Endothelial cell of umbilical vein (primary cell): Measurements from ENCODE around the gene SH3PXD2A. TPM values are rescaled to one million over a fixed set of nuclear protein-coding genes. Genes with fewer than 3 reads are reported as not detected.

ENCODE experiments used
- BruUV-seq: library from RNA; stranded (reverse); fragments of 400-500 nt; replicated peaks from 2 replicates; lab custom pipeline; 2021; lab: Mats Ljungman, UMichigan
- CTCF ChIA-PET: fragments of 300-600, 350-600 bp; sonication (Branson Sonifier 250); formaldehyde crosslinking; loops from one replicate; lab custom pipeline; 2021; ENCODE audit warnings: antibody characterized with exemption, inconsistent platforms; lab: Charles Lee
- POLR2A ChIA-PET: fragments of 300-600, 350-600 bp; sonication (Branson Sonifier 250); formaldehyde crosslinking; loops from one replicate; lab custom pipeline; 2021; ENCODE audit warnings: antibody characterized with exemption, inconsistent platforms; lab: Charles Lee
- DNase-seq: peaks from one replicate; pipeline ENCODE4 v3.0.0-alpha.2; 2011; ENCODE audit warnings: low read depth, low spot score
- FAIRE-seq: peaks from 2 replicates; lab custom pipeline; 2011; peaks lifted over from hg19 to GRCh38; lab: Jason Lieb, UNC
- H2AFZ ChIP-seq: 2 replicates; pipeline ENCODE4 v1.6.0; 2012; ENCODE audit warnings: low read depth, low read length, control low read depth, inconsistent platforms
- H3K27ac ChIP-seq: 2 replicates; pipeline ENCODE4 v1.5.1; 2011; ENCODE audit warnings: low read depth, mild to moderate bottlenecking, control low read depth, low read length, moderate library complexity; ENCODE audit not compliant: insufficient read depth
- H3K27me3 ChIP-seq, 2 experiments: 2 replicates each; pipeline versions ENCODE4 v1.6.0 to v1.6.1; 2011; ENCODE audit warnings: low read length in 2 of 2, mixed read lengths in 1 of 2; ENCODE audit not compliant: control insufficient read depth in 2 of 2, insufficient read depth in 2 of 2
- H3K36me3 ChIP-seq, 2 experiments: 2 replicates in 1 of 2; 3 replicates in 1 of 2; pipeline ENCODE4 v1.5.1; 2011; ENCODE audit warnings: low read length in 2 of 2, mild to moderate bottlenecking in 1 of 2, moderate library complexity in 1 of 2; ENCODE audit not compliant: control insufficient read depth in 2 of 2, insufficient read depth in 2 of 2; ENCODE audit errors: extremely low read depth in 1 of 2
- H3K4me1 ChIP-seq: 3 replicates; pipeline ENCODE4 v1.5.1; 2011; ENCODE audit warnings: mild to moderate bottlenecking, low read length; ENCODE audit not compliant: control insufficient read depth, insufficient read depth; ENCODE audit errors: extremely low read depth
- H3K4me2 ChIP-seq: 2 replicates; pipeline ENCODE4 v1.6.1; 2011; ENCODE audit warnings: low read length, control low read depth, mixed read lengths; ENCODE audit not compliant: insufficient read depth
- H3K4me3 ChIP-seq, 3 experiments: fragments of 200-600 bp in 1 of 3; sonication (generic), shearing (Covaris generic) in 1 of 3; replicated peaks in 1 of 3; 2 replicates each; pipeline ENCODE4 v1.5.1; 2011 to 2016; ENCODE audit warnings: control low read depth in 3 of 3, low read length in 3 of 3, mild to moderate bottlenecking in 2 of 3, inconsistent platforms in 1 of 3, low read depth in 1 of 3, moderate library complexity in 1 of 3; ENCODE audit not compliant: insufficient read depth in 1 of 3
- H3K79me2 ChIP-seq: 2 replicates; pipeline ENCODE4 v1.6.0; 2012; ENCODE audit warnings: low read length, inconsistent platforms; ENCODE audit not compliant: control insufficient read depth, insufficient read depth
- H3K9ac ChIP-seq: replicated peaks from 2 replicates; pipeline ENCODE3; 2011; ENCODE audit warnings: low read length, control low read depth; ENCODE audit not compliant: insufficient read depth; ENCODE audit errors: extremely low read depth
- H3K9me1 ChIP-seq: replicated peaks from 3 replicates; pipeline ENCODE4 v1.6.0; 2011; ENCODE audit warnings: mild to moderate bottlenecking, low read length; ENCODE audit not compliant: control insufficient read depth, insufficient read depth; ENCODE audit errors: extremely low read depth
- H3K9me3 ChIP-seq: replicated peaks from 2 replicates; pipeline ENCODE4 v1.5.1; 2012; ENCODE audit warnings: low read length, inconsistent platforms; ENCODE audit not compliant: control insufficient read depth, insufficient read depth
- H4K20me1 ChIP-seq: replicated peaks from 2 replicates; pipeline ENCODE3; 2011; ENCODE audit warnings: mild to moderate bottlenecking, low read length; ENCODE audit not compliant: control insufficient read depth, insufficient read depth; ENCODE audit errors: extremely low read depth
- EZH2 ChIP-seq: IDR thresholded peaks from 2 replicates; pipeline ENCODE4 v1.6.1; 2012; ENCODE audit warnings: borderline replicate concordance, low read depth, mild to moderate bottlenecking, moderate library complexity, low read length, inconsistent platforms; ENCODE audit not compliant: severe bottlenecking
- FOS ChIP-seq: IDR thresholded peaks from 2 replicates; pipeline ENCODE4 v1.6.1; 2011; ENCODE audit warnings: mild to moderate bottlenecking, low read length, moderate library complexity, borderline replicate concordance; ENCODE audit not compliant: insufficient read depth
- JUN ChIP-seq: IDR thresholded peaks from 2 replicates; pipeline ENCODE4 v1.6.1; 2011; ENCODE audit warnings: borderline replicate concordance, low read depth; ENCODE audit not compliant: insufficient read length, insufficient read depth
- dilution Hi-C: fragments of 300-500 bp; cut with MboI; formaldehyde crosslinking; loops from one replicate; pipeline ENCODE4 v1.15.0; 2019; ENCODE audit warnings: low sequenced_read_pairs; ENCODE audit not compliant: extremely low pct_ligation_motif_present
- intact Hi-C: fragments of 100-400 bp; cut with micrococcal nuclease; formaldehyde crosslinking; loops from one replicate; pipeline ENCODE4 v1.10.0; 2022
- polyA plus RNA-seq, 4 experiments: library from polyadenylated mRNA; depleted of rRNA in 3 of 4; stranded (reverse) in 3 of 4; unstranded in 1 of 4; fragments of >200 nt; gene quantifications; 2 replicates each; pipeline versions ENCODE4 v1.2.1 to v1.2.3, GENCODE V29; 2011 to 2012; ENCODE audit warnings: missing spikeins in 1 of 4
- total RNA-seq: library from RNA; stranded (reverse); gene quantifications from 2 replicates; pipeline ENCODE4 v1.2.3, GENCODE V29; 2021
- TF ChIP-seq, protein P1 (sequence below), 2 donors: IDR thresholded peaks; 1 replicate in 1 of 2; 2 replicates in 1 of 2; pipeline ENCODE4 v1.5.1; 2011; ENCODE audit warnings: low read length in 2 of 2, mild to moderate bottlenecking in 2 of 2, moderate library complexity in 2 of 2, control low read depth in 1 of 2, inconsistent platforms in 1 of 2, low read depth in 1 of 2; ENCODE audit not compliant: insufficient read depth in 1 of 2; ENCODE audit errors: extremely low read depth in 1 of 2
- TF ChIP-seq, protein P2 (sequence below): IDR thresholded peaks from 2 replicates; pipeline ENCODE4 v1.6.1; 2011; ENCODE audit not compliant: insufficient read depth, insufficient read length

SH3PXD2A gene
- total and polyA plus RNA-seq, 2 donors (not counting 3 experiments of a cell fraction or from before 2014, with no cell fraction given): 1.4 to 5.1 TPM

DNA sequence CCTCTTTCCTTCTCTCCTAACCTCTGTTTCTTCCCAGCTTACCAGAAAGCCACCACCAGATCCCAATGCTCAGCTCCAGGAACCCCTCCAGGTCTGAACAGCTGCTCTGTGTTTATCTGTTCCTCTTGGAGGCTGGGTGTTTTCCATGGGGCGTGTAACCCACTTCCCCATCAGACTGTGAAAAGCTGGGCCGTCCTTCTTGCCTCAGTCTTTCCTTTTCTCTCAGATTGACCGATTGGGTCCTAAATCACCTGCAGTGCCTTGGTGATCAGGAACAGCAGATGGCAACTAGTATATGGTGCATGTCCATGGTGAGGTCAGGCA is 4.8 kb downstream of the SH3PXD2A start:
- CTCF ChIA-PET: interaction anchor here (1.0 to 1.8 kb wide), 3 partner anchors 86 to 142 kb away, joined by 4 to 5 read pairs (median 4); no protein-coding TSS in a partner anchor
- H3K4me2 ChIP-seq: peak overlapping the region; percentile 73
- H3K4me1 ChIP-seq: peaks cover 49% of the 10 kb centered on the region
- H3K27ac ChIP-seq: peak overlapping the region; percentile 63
- H3K36me3 ChIP-seq: no peaks in the 10 kb centered on the region
- H3K27me3 ChIP-seq: no peaks in the 10 kb centered on the region
- H3K79me2 ChIP-seq: peaks cover 10% of the 10 kb centered on the region
- H2AFZ ChIP-seq: peak overlapping the region; percentile 42
- H3K9me3 ChIP-seq: no peaks in the 10 kb centered on the region
- no peaks in the 10 kb centered on the region for H4K20me1 ChIP-seq
- H3K9ac ChIP-seq: no peak overlapping the region
- BruUV-seq: no TSS peak
- dilution Hi-C loops (loop anchor here (25.0 kb wide), 1 partner anchor 138 kb away; no protein-coding TSS in a partner anchor), intact Hi-C loops (no loop called here)
- FAIRE-seq: no peak
- no peak for DNase-seq
- POLR2A ChIA-PET: no interaction called here
- H3K9me1 ChIP-seq: no peaks in the 10 kb centered on the region
- TF ChIP-seq EZH2: no peak
- TF ChIP-seq, protein P1, sequence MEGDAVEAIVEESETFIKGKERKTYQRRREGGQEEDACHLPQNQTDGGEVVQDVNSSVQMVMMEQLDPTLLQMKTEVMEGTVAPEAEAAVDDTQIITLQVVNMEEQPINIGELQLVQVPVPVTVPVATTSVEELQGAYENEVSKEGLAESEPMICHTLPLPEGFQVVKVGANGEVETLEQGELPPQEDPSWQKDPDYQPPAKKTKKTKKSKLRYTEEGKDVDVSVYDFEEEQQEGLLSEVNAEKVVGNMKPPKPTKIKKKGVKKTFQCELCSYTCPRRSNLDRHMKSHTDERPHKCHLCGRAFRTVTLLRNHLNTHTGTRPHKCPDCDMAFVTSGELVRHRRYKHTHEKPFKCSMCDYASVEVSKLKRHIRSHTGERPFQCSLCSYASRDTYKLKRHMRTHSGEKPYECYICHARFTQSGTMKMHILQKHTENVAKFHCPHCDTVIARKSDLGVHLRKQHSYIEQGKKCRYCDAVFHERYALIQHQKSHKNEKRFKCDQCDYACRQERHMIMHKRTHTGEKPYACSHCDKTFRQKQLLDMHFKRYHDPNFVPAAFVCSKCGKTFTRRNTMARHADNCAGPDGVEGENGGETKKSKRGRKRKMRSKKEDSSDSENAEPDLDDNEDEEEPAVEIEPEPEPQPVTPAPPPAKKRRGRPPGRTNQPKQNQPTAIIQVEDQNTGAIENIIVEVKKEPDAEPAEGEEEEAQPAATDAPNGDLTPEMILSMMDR (IDR thresholded peaks at IDR 0.05; ENCODE audit: extremely low read depth in 1 of 2, insufficient read depth in 1 of 2, low read depth in 1 of 2, low read length in 2 of 2): no peak
- TF ChIP-seq, protein P2, sequence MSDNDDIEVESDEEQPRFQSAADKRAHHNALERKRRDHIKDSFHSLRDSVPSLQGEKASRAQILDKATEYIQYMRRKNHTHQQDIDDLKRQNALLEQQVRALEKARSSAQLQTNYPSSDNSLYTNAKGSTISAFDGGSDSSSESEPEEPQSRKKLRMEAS: no peak
- TF ChIP-seq JUN: no peak
- no peak for TF ChIP-seq FOS
- no peak overlapping the region for H3K4me3 ChIP-seq
